Body of pancreas (tissue), 4 donors: Measurements from ENCODE around the gene TCP11L1. TPM values are rescaled to one million over a fixed set of nuclear protein-coding genes. Genes with fewer than 3 reads are reported as not detected.

Experiments
- ATAC-seq: fragments of 150-250 bp; one replicate; pipeline ENCODE4 v1.9.1; 2016
- DNase-seq, 4 donors: peaks; one replicate each; pipeline ENCODE4 v3.0.0-alpha.2; 2019
- H3K27ac ChIP-seq, 4 donors: fragments of 200-600 bp; sonication (generic); 1 replicate in 3 of 4; 2 replicates in 1 of 4; pipeline versions ENCODE4 v1.5.1 to v1.6.1; 2016 to 2019; ENCODE audit warnings: mild to moderate bottlenecking in 1 of 4, mixed read lengths in 1 of 4, moderate library complexity in 1 of 4
- H3K27me3 ChIP-seq, 2 donors: fragments of 200-600 bp; sonication (generic); one replicate each; pipeline ENCODE4 v1.6.0; 2016; ENCODE audit warnings: mild to moderate bottlenecking in 1 of 2
- H3K36me3 ChIP-seq, 2 donors: fragments of 200-600 bp; sonication (generic); replicated peaks in 1 of 2; 2 replicates each; pipeline ENCODE4 v1.5.1; 2016; ENCODE audit warnings: low read depth in 2 of 2; ENCODE audit not compliant: insufficient read depth in 1 of 2
- H3K4me1 ChIP-seq: fragments of 200-600 bp; sonication (generic); one replicate; pipeline ENCODE4 v1.6.0; 2016
- H3K4me3 ChIP-seq, 2 donors: fragments of 200-600 bp; sonication (generic); 1 replicate in 1 of 2; 2 replicates in 1 of 2; pipeline ENCODE4 v1.5.1; 2016 to 2019
- H3K9me3 ChIP-seq, 3 donors: fragments of 200-600 bp; sonication (generic); 1 replicate in 2 of 3; 2 replicates in 1 of 3; pipeline ENCODE4 v1.5.1; 2016
- CTCF ChIP-seq, 7 experiments: fragments of 450-650 bp in 4 of 7; fragments of 200-600 bp in 3 of 7; sonication (generic) in 3 of 7; IDR thresholded peaks; one replicate each; pipeline ENCODE4 v1.5.1; 2016 to 2019; ENCODE audit warnings: antibody characterized with exemption in 7 of 7
- POLR2A ChIP-seq, 3 donors: fragments of 450-650 bp; IDR thresholded peaks; one replicate each; pipeline ENCODE4 v1.6.1; 2016; ENCODE audit warnings: antibody characterized with exemption in 3 of 3, mild to moderate bottlenecking in 2 of 3
- WGBS, 2 donors: methylation state at CpG; one replicate each; pipeline ENCODE4 v1.1.5; 2017; 5-methylcytosine and 5-hydroxymethylcytosine counted together
- intact Hi-C: fragments of 100-400 bp; cut with DNase I; formaldehyde crosslinking; loops from one replicate; pipeline ENCODE4 v1.15.1; 2023
- total RNA-seq, 2 donors: library from RNA; depleted of rRNA; stranded (reverse); fragments of >200 nt; gene quantifications; one replicate each; pipeline ENCODE4 v1.1.0, GENCODE V29; 2016

Gene TCP11L1
- total RNA-seq, 2 donors from 2014 or later = 26.5 to 41.5 TPM

GRCh38 chr11:33067294-33067693, 27.9 kb downstream of the TCP11L1 start:
- H3K36me3 ChIP-seq = peaks cover 6 to 21% of the 10 kb centered on the region in 2 donors
- no peaks in the 10 kb centered on the region for H3K4me1 ChIP-seq
- no peaks in the 10 kb centered on the region for H3K9me3 ChIP-seq
- no peak overlapping the region for H3K27ac ChIP-seq
- DNase-seq (no peak), ATAC-seq (no peak)
- no peak overlapping the region for H3K4me3 ChIP-seq
- intact Hi-C loops = loop anchor here (5.0 kb wide), 1 partner anchor 105 kb away; no protein-coding TSS in a partner anchor
- H3K27me3 ChIP-seq = no peaks in the 10 kb centered on the region
- 90 to 93% methylated on average over 3 of the region's 3 CpGs for WGBS, 2 donors
- TF ChIP-seq POLR2A (IDR thresholded peaks at IDR 0.05) (no peak), CTCF (IDR thresholded peaks at IDR 0.05) (no peak)

DNA sequence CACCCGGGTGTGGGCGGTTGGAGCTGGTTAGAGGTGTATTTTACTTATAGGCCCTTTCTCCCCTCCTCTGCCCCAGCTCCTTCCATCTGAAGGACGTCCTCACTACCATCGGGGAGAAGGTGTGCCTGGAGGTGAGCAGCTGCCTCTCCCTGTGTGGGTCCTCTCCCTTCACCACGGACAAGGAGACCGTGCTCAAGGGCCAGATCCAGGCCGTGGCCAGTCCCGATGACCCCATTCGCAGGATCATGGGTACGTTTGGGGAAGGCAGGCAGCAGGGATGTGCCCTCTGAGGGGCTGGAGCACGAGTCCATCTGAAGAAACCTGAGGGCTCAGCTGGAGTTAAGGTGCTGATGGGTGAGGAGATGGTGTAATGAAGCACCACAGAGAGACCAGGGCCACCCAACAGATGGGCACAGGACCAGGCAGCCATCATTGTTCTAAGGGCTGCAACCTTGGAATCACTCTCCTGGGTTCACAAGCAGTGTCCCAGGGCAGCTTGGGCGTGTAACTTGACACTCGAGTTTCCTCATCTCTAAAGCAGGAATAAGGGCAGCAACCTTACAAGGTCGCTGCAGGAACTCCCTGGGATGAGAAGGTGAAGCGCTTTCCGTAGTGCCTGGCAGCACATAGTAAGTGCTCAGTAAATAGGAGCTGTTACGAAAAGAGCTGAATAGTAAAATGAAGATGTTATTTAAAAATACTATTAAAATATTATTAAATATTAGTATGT, 29.4 kb downstream of the TCP11L1 start:
- peaks cover 6 to 27% of the 10 kb centered on the region in 2 donors for H3K36me3 ChIP-seq
- ATAC-seq = no peak

GRCh38 chr11:33072465-33072864, 33.1 kb downstream of the TCP11L1 start:
- 76 to 84% methylated on average over 8 of the region's 8 CpGs for WGBS, 2 donors
- intact Hi-C loops = no loop called here
- ATAC-seq = no peak

More for the DNA sequence above, 29.4 kb downstream of the TCP11L1 start:
- intact Hi-C loops = loop anchor here (5.0 kb wide), 1 partner anchor 106 kb away; no protein-coding TSS in a partner anchor
- no peak for DNase-seq
- H3K9me3 ChIP-seq = no peaks in the 10 kb centered on the region
- H3K27me3 ChIP-seq = no peaks in the 10 kb centered on the region
- no peaks in the 10 kb centered on the region for H3K4me1 ChIP-seq
- no peak for TF ChIP-seq CTCF (IDR thresholded peaks at IDR 0.05)
- TF ChIP-seq POLR2A (IDR thresholded peaks at IDR 0.05) = no peak
- WGBS, 2 donors = 90 to 95% methylated on average over 17 of the region's 17 CpGs
- H3K4me3 ChIP-seq = no peak overlapping the region
- no peak overlapping the region for H3K27ac ChIP-seq

DNA sequence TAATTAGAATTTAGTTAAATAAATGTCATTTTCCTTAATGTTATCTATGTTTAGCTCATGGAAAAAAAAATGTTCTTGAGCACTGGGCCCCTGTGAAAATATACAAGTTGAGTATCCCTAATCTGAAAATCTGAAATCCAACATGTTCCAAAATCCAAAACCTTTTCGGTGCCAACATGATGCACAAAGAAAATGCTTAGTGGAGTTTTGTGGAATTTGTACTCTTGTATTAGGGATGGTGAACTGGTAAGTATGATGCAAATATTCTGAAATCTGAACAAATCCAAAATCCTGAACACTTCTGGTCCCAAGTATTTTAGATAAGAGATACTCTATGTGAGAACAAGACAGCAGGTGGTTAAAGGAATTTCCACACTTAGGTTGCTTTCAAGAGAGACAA, 44.5 kb downstream of the TCP11L1 start:
- Histone ChIP-seq H3K27ac (no peak overlapping the region), H3K36me3 (peaks cover 6 to 7% of the 10 kb centered on the region in 2 donors), H3K9me3 (no peaks in the 10 kb centered on the region), H3K27me3 (no peaks in the 10 kb centered on the region), H3K4me1 (peaks cover 11% of the 10 kb centered on the region), H3K4me3 (no peak overlapping the region)
- ATAC-seq (no peak), DNase-seq (no peak)
- intact Hi-C loops = no loop called here
- TF ChIP-seq CTCF (IDR thresholded peaks at IDR 0.05) (no peak), POLR2A (IDR thresholded peaks at IDR 0.05) (no peak)
- 78 to 82% methylated on average over 1 of the region's 1 CpG for WGBS, 2 donors

More at GRCh38 chr11:33072465-33072864, 33.1 kb downstream of the TCP11L1 start:
- Histone ChIP-seq H3K4me3 (no peak overlapping the region), H3K27ac (no peak overlapping the region), H3K4me1 (no peaks in the 10 kb centered on the region), H3K27me3 (no peaks in the 10 kb centered on the region), H3K9me3 (no peaks in the 10 kb centered on the region), H3K36me3 (peaks cover 6 to 34% of the 10 kb centered on the region in 2 donors)
- no peak for DNase-seq
- TF ChIP-seq POLR2A (IDR thresholded peaks at IDR 0.05) (no peak), CTCF (IDR thresholded peaks at IDR 0.05) (no peak)

DNA sequence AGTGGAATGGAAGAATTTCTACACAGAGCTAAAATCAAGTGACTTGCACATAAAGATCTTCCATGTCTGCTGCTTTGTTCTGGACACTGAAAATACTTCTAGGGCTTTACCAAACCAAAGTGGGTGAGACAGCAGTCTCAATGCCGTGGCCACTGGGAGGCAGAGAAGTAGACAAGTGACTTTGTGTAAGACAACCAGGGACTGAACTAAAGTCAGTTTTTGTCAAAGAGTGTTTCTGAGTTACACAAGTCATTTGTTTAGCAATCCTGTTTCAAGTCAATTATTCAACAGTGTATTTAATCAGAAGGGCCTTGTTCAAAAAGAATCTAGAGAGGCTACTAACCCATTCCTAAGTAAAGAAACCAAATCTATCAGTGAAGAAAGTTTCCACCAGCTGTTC, 46.6 kb downstream of the TCP11L1 start:
- H3K4me3 ChIP-seq = no peak overlapping the region
- intact Hi-C loops = no loop called here
- no peak for DNase-seq
- TF ChIP-seq POLR2A (IDR thresholded peaks at IDR 0.05) (no peak), CTCF (IDR thresholded peaks at IDR 0.05) (no peak)
- no peaks in the 10 kb centered on the region for H3K9me3 ChIP-seq
- WGBS, 2 donors = 92 to 100% methylated on average over 1 of the region's 1 CpG
- ATAC-seq = no peak
- H3K4me1 ChIP-seq = peaks cover 11% of the 10 kb centered on the region
- H3K27me3 ChIP-seq = no peaks in the 10 kb centered on the region
- H3K27ac ChIP-seq = no peak overlapping the region
- peaks cover 6 to 7% of the 10 kb centered on the region in 2 donors for H3K36me3 ChIP-seq
